Measurements from ENCODE around the gene H1-8. TPM values are rescaled to one million over a fixed set of nuclear protein-coding genes. Genes with fewer than 3 reads are reported as not detected.

The H1-8 gene
- total RNA-seq, 2 donors from 2014 or later, result not detected

GRCh38 chr3:129554356-129555152 lies 11.6 kb downstream of the H1-8 start:
- H3K9me3 ChIP-seq, result no peaks in the 10 kb centered on the region
- no peaks in the 10 kb centered on the region for H3K36me3 ChIP-seq
- no peak overlapping the region for H3K4me3 ChIP-seq
- H3K27me3 ChIP-seq (replicated peaks; ENCODE audit: insufficient read depth), result no peaks in the 10 kb centered on the region
- peak overlapping the region in 1 of 2 donors; percentile 41 for H3K27ac ChIP-seq
- H3K4me1 ChIP-seq (replicated peaks), result no peaks in the 10 kb centered on the region
- intact Hi-C loops (cut with DNase I), result loop anchor here (5.0 kb wide), 1 partner anchor 62 kb away; no protein-coding TSS in a partner anchor
- TF ChIP-seq POLR2A (IDR thresholded peaks at IDR 0.05) (no peak), CTCF (IDR thresholded peaks at IDR 0.05) (no peak), POLR2AphosphoS5 (IDR thresholded peaks at IDR 0.05) (no peak)
- no peak for DNase-seq (ENCODE audit: low spot score)
- WGBS, result 60% methylated on average over 12 of the region's 13 CpGs

GRCh38 chr3:129555153-129555550 lies 12.2 kb downstream of the H1-8 start:
- H3K36me3 ChIP-seq, result no peaks in the 10 kb centered on the region
- no peaks in the 10 kb centered on the region for H3K27me3 ChIP-seq (replicated peaks; ENCODE audit: insufficient read depth)
- 62% methylated on average over 15 of the region's 15 CpGs for WGBS
- H3K27ac ChIP-seq, result no peak overlapping the region
- no peaks in the 10 kb centered on the region for H3K9me3 ChIP-seq
- TF ChIP-seq CTCF (IDR thresholded peaks at IDR 0.05) (no peak), POLR2A (IDR thresholded peaks at IDR 0.05) (no peak), POLR2AphosphoS5 (IDR thresholded peaks at IDR 0.05) (no peak)
- H3K4me1 ChIP-seq (replicated peaks), result no peaks in the 10 kb centered on the region
- H3K4me3 ChIP-seq, result no peak overlapping the region
- intact Hi-C loops (cut with DNase I), result loop anchor here (5.0 kb wide), 1 partner anchor 63 kb away; no protein-coding TSS in a partner anchor
- no peak for DNase-seq (ENCODE audit: low spot score)

GRCh38 chr3:129555616-129556357 lies 12.8 kb downstream of the H1-8 start:
- 85% methylated on average over 18 of the region's 18 CpGs for WGBS
- Histone ChIP-seq H3K27me3 (replicated peaks; ENCODE audit: insufficient read depth) (no peaks in the 10 kb centered on the region), H3K4me3 (no peak overlapping the region), H3K4me1 (replicated peaks) (no peaks in the 10 kb centered on the region), H3K27ac (no peak overlapping the region), H3K9me3 (no peaks in the 10 kb centered on the region), H3K36me3 (no peaks in the 10 kb centered on the region)
- intact Hi-C loops (cut with DNase I), result loop anchor here (5.0 kb wide), 1 partner anchor 63 kb away; no protein-coding TSS in a partner anchor
- no peak for DNase-seq (ENCODE audit: low spot score)
- TF ChIP-seq POLR2AphosphoS5 (IDR thresholded peaks at IDR 0.05), result no peak
- TF ChIP-seq POLR2A (IDR thresholded peaks at IDR 0.05), result no peak
- no peak for TF ChIP-seq CTCF (IDR thresholded peaks at IDR 0.05)

GRCh38 chr3:129556358-129556695 lies 13.4 kb downstream of the H1-8 start:
- WGBS, result 91% methylated on average over 15 of the region's 15 CpGs
- H3K4me1 ChIP-seq (replicated peaks), result no peaks in the 10 kb centered on the region
- no peak for TF ChIP-seq POLR2A (IDR thresholded peaks at IDR 0.05)
- TF ChIP-seq CTCF (IDR thresholded peaks at IDR 0.05), result no peak
- TF ChIP-seq POLR2AphosphoS5 (IDR thresholded peaks at IDR 0.05), result no peak

More at GRCh38 chr3:129556358-129556695, 13.4 kb downstream of the H1-8 start:
- H3K27ac ChIP-seq, result no peak overlapping the region
- DNase-seq (ENCODE audit: low spot score), result no peak
- no peaks in the 10 kb centered on the region for H3K9me3 ChIP-seq
- H3K4me3 ChIP-seq, result no peak overlapping the region
- H3K36me3 ChIP-seq, result no peaks in the 10 kb centered on the region
- intact Hi-C loops (cut with DNase I), result loop anchor here (5.0 kb wide), 1 partner anchor 64 kb away; no protein-coding TSS in a partner anchor
- no peaks in the 10 kb centered on the region for H3K27me3 ChIP-seq (replicated peaks; ENCODE audit: insufficient read depth)

Data from prostate gland (tissue), 2 donors.